ENCODE measurements around the gene ZNF672. TPM values are rescaled to one million over a fixed set of nuclear protein-coding genes. Genes with fewer than 3 reads are reported as not detected.

The ZNF672 gene
- total RNA-seq, 2 donors from 2014 or later = 44.2 to 63.1 TPM

DNA sequence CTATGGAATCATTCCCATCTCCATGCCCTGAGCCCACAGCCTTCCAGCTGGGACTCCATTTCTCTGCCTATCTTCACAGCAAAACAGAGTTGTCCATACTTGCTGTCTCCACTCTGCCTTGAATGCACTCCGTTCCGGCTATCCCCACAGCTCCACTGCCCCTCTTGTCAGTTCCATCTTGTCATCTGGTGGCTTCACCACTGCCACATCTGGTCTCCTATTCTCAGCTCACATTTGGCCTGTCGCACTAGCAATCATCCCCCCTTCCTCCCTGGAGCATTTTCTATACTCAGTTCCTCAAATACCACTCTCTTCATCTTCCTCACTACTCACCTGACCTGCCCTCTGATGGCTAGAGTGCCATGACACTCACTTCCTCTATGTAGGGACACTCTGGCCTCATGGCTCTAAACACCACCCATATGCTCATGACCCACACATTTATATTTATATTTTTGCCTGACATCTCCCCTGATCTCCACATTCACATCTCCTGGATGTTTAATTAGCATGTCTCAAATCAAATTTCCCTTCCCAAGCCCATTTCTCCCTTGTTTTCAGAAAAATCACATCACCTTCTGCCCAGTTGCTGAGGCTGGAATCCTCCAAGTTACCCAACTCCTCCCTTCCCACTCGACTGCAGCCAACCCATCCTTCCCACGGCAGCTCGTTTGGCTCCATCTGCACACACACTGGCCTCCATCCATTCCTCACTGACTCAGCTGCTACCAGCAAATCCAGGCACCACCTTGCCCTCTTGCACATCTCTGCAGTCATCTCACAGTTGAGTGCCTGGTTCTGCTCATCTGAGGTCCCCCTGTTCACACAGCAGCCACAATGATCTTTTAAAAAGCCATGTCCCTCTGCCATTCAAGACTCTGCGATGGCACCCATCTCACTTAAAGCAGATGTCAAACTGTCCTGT is 14.7 kb downstream of the ZNF672 start:
- H3K27ac ChIP-seq = no peak overlapping the region
- intact Hi-C loops (cut with DNase I) = no loop called here
- DNase-seq (ENCODE audit: low spot score) = no peak
- peaks cover 2% of the 10 kb centered on the region for H3K4me1 ChIP-seq (replicated peaks)
- TF ChIP-seq, protein P1, sequence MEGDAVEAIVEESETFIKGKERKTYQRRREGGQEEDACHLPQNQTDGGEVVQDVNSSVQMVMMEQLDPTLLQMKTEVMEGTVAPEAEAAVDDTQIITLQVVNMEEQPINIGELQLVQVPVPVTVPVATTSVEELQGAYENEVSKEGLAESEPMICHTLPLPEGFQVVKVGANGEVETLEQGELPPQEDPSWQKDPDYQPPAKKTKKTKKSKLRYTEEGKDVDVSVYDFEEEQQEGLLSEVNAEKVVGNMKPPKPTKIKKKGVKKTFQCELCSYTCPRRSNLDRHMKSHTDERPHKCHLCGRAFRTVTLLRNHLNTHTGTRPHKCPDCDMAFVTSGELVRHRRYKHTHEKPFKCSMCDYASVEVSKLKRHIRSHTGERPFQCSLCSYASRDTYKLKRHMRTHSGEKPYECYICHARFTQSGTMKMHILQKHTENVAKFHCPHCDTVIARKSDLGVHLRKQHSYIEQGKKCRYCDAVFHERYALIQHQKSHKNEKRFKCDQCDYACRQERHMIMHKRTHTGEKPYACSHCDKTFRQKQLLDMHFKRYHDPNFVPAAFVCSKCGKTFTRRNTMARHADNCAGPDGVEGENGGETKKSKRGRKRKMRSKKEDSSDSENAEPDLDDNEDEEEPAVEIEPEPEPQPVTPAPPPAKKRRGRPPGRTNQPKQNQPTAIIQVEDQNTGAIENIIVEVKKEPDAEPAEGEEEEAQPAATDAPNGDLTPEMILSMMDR (IDR thresholded peaks at IDR 0.05) = no peak
- TF ChIP-seq POLR2A (IDR thresholded peaks at IDR 0.05) (no peak), POLR2AphosphoS5 (IDR thresholded peaks at IDR 0.05) (no peak)
- H3K9me3 ChIP-seq = no peaks in the 10 kb centered on the region
- WGBS = 74% methylated on average over 7 of the region's 7 CpGs
- no peak overlapping the region for H3K4me3 ChIP-seq
- peaks cover 0 to 13% of the 10 kb centered on the region in 2 donors for H3K36me3 ChIP-seq
- H3K27me3 ChIP-seq (replicated peaks; ENCODE audit: insufficient read depth) = no peaks in the 10 kb centered on the region

DNA sequence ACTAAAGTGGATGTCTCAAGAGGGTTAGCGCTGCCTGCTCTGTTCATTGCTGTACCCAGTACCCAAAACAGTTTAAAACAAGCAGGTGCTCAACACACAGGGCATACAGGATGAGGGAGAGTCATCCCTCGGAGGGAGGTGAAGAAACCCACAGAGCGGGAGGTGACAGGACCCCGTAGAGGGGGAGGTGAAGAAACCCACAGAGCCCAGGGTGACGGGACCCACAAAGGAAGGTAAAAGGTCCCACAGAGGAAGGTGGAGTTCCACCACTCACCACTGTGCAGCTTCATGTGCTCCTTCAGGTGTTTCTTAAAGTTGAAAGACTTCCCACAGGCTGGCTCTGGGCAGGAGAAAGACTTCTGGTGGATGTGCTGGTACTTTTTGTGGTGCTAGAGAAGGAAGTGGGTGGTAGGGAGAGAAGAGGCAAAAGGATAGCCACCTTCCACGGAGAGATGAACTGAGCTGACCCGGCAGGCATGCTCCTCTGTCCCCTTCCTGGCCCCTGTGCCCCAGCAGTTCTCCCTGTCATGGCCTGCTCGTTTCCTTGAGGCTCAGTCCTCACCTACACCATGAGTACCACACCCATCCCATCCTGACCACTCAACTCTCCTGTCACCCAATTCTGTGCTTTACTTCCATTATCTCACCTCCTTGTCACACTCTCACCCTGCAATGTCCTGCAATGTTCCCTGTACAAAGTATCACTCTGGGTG is 15.8 kb downstream of the ZNF672 start:
- Histone ChIP-seq H3K4me1 (replicated peaks) (peaks cover 3% of the 10 kb centered on the region), H3K27me3 (replicated peaks; ENCODE audit: insufficient read depth) (no peaks in the 10 kb centered on the region), H3K36me3 (peaks cover 0 to 4% of the 10 kb centered on the region in 2 donors), H3K27ac (no peak overlapping the region), H3K4me3 (no peak overlapping the region), H3K9me3 (no peaks in the 10 kb centered on the region)
- no peak for DNase-seq (ENCODE audit: low spot score)
- TF ChIP-seq, protein P1 (IDR thresholded peaks at IDR 0.05) = no peak
- TF ChIP-seq POLR2AphosphoS5 (IDR thresholded peaks at IDR 0.05) (no peak), POLR2A (IDR thresholded peaks at IDR 0.05) (no peak)
- intact Hi-C loops (cut with DNase I) = no loop called here
- 92% methylated on average over 8 of the region's 8 CpGs for WGBS

DNA sequence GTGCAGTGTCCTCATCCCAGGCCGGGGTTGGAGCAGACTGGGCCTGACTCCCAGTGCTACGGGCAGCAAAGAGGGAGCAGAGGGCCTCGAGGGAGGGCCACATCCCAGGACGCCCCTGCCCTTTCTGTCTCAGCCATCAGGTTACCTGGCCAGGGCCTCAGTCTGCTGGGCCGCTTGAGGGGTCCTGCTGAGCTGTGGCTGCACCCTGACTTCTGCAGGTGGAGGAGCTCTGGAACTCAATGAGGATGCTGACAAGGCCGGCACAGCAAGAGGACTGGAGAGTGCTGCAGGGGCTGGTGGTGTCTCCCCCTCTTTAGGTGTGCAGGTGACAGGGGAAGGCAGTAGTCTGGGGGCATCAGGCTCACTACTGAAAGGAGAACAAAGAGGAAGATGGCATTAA is 17.6 kb downstream of the ZNF672 start:
- H3K36me3 ChIP-seq = peaks cover 0 to 4% of the 10 kb centered on the region in 2 donors
- peaks cover 3% of the 10 kb centered on the region for H3K4me1 ChIP-seq (replicated peaks)
- no peak overlapping the region for H3K27ac ChIP-seq
- TF ChIP-seq POLR2AphosphoS5 (IDR thresholded peaks at IDR 0.05) (no peak), POLR2A (IDR thresholded peaks at IDR 0.05) (no peak)
- TF ChIP-seq, protein P1 (IDR thresholded peaks at IDR 0.05) = no peak
- no peaks in the 10 kb centered on the region for H3K27me3 ChIP-seq (replicated peaks; ENCODE audit: insufficient read depth)
- WGBS = 82% methylated on average over 6 of the region's 6 CpGs
- no peak for DNase-seq (ENCODE audit: low spot score)
- no peaks in the 10 kb centered on the region for H3K9me3 ChIP-seq
- H3K4me3 ChIP-seq = no peak overlapping the region
- intact Hi-C loops (cut with DNase I) = no loop called here

DNA sequence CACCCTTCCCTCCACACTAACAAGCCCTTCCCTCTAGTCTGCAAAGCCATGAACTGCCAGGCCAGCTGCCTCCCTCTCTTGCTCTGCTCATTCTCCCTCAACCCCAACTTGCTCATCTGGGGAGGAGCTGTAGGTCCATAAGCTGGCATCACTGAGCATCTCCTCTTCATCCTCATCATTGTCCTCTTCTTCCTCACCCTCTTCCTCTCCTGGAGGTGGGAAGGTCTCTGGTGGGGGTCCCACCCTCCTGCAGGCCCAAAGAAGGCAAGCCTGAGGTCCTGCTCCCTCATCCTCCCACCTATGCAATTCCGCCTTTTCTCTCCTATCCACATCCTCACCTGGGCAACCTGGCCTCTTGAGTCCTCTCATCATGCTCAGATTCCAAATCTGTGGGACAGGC is 18.2 kb downstream of the ZNF672 start:
- TF ChIP-seq POLR2AphosphoS5 (IDR thresholded peaks at IDR 0.05) = no peak
- no peak for TF ChIP-seq POLR2A (IDR thresholded peaks at IDR 0.05)
- TF ChIP-seq, protein P1 (IDR thresholded peaks at IDR 0.05) = no peak
- Histone ChIP-seq H3K9me3 (no peaks in the 10 kb centered on the region), H3K27ac (no peak overlapping the region), H3K36me3 (peaks cover 0 to 4% of the 10 kb centered on the region in 2 donors), H3K4me1 (replicated peaks) (peaks cover 3% of the 10 kb centered on the region), H3K27me3 (replicated peaks; ENCODE audit: insufficient read depth) (no peaks in the 10 kb centered on the region), H3K4me3 (no peak overlapping the region)
- DNase-seq (ENCODE audit: low spot score) = no peak
- WGBS = 91% methylated on average over 1 of the region's 1 CpG
- intact Hi-C loops (cut with DNase I) = no loop called here

All from prostate gland (tissue), 2 donors.